Thyroid gland (tissue), 4 donors: Measurements from ENCODE around the gene GUCA2B.

ENCODE experiments used
- CTCF ChIP-seq, 6 experiments: fragments of 200-600 bp in 3 of 6; fragments of 450-650 bp in 3 of 6; sonication (generic) in 3 of 6; IDR thresholded peaks; one replicate each; pipeline ENCODE4 v1.5.1; 2016 to 2019; ENCODE audit warnings: antibody characterized with exemption in 6 of 6, mild to moderate bottlenecking in 2 of 6, inconsistent platforms in 1 of 6, moderate library complexity in 1 of 6
- POLR2A ChIP-seq, 2 donors: fragments of 450-650 bp; IDR thresholded peaks; one replicate each; pipeline ENCODE4 v1.6.1; 2017; ENCODE audit warnings: antibody characterized with exemption in 2 of 2, mild to moderate bottlenecking in 2 of 2, moderate library complexity in 1 of 2

- TF ChIP-seq POLR2A (IDR thresholded peaks at IDR 0.05), result no peak
- no peak for TF ChIP-seq CTCF (IDR thresholded peaks at IDR 0.05)
Measured at GRCh38 chr1:42138586-42138985, 14.6 kb upstream of the GUCA2B start.
